Measurements from ENCODE around the gene MORN3.
"Not testable (repeated sequence)": the region's sequence is repeated elsewhere in the genome, so short reads cannot be mapped to it uniquely, and the experiment has no call there.

The MORN3 gene

GRCh38 chr12:121669521-121669900 lies at the start of gene MORN3:
Gene MORN3, minus strand, starts transcription at chr12:121669654. Its CDS starts 171 bp downstream, at chr12:121669483.
- DNase-seq (ENCODE audit: low spot score), result no peak

- DNase-seq (ENCODE audit: low spot score), result no peak
Observed at GRCh38 chr12:121718653-121719239, 49.3 kb upstream of the MORN3 start.

GRCh38 chr12:121717041-121717699 lies 47.7 kb upstream of the MORN3 start:
- DNase-seq (ENCODE audit: low spot score), result no peak

- DNase-seq (ENCODE audit: low spot score), result no peak
Observed at GRCh38 chr12:121715862-121716435, 46.5 kb upstream of the MORN3 start.

- not testable (repeated sequence) for DNase-seq (ENCODE audit: low spot score)
Observed at GRCh38 chr12:121715055-121715454, 45.6 kb upstream of the MORN3 start.

GRCh38 chr12:121713793-121714192 lies 44.3 kb upstream of the MORN3 start:
- DNase-seq (ENCODE audit: low spot score), result no peak

- no peak for DNase-seq (ENCODE audit: low spot score)
Observed at GRCh38 chr12:121713257-121713777, 43.9 kb upstream of the MORN3 start.

GRCh38 chr12:121712461-121713256 lies 43.2 kb upstream of the MORN3 start, which contains the start of gene TMEM120B:
Gene TMEM120B, plus strand, starts transcription at chr12:121712752. Its CDS starts 144 bp downstream, at chr12:121712896.
- peak; percentile 83 for DNase-seq (ENCODE audit: low spot score)

- peak; percentile 18 for DNase-seq (ENCODE audit: low spot score)
Observed at GRCh38 chr12:121712190-121712460, 42.7 kb upstream of the MORN3 start.

GRCh38 chr12:121711361-121712189 lies 42.1 kb upstream of the MORN3 start:
- DNase-seq (ENCODE audit: low spot score), result peak; percentile 17

GRCh38 chr12:121709478-121709961 lies 40.1 kb upstream of the MORN3 start:
- no peak for DNase-seq (ENCODE audit: low spot score)

GRCh38 chr12:121709064-121709424 lies 39.6 kb upstream of the MORN3 start:
- DNase-seq (ENCODE audit: low spot score), result not testable (repeated sequence)

GRCh38 chr12:121708313-121709063 lies 39.0 kb upstream of the MORN3 start:
- DNase-seq (ENCODE audit: low spot score), result no peak

- no peak for DNase-seq (ENCODE audit: low spot score)
Observed at GRCh38 chr12:121705514-121705913, 36.1 kb upstream of the MORN3 start.

GRCh38 chr12:121702944-121703343 lies 33.5 kb upstream of the MORN3 start:
- DNase-seq (ENCODE audit: low spot score), result no peak

GRCh38 chr12:121701667-121702277 lies 32.3 kb upstream of the MORN3 start:
- DNase-seq (ENCODE audit: low spot score), result no peak

GRCh38 chr12:121697861-121698260 lies 28.4 kb upstream of the MORN3 start:
- not testable (repeated sequence) for DNase-seq (ENCODE audit: low spot score)

- peak; percentile 80 for DNase-seq (ENCODE audit: low spot score)
Observed at GRCh38 chr12:121697093-121697698, 27.7 kb upstream of the MORN3 start.

GRCh38 chr12:121693155-121693687 lies 23.8 kb upstream of the MORN3 start:
- no peak for DNase-seq (ENCODE audit: low spot score)

GRCh38 chr12:121692744-121693143 lies 23.3 kb upstream of the MORN3 start:
- not testable (repeated sequence) for DNase-seq (ENCODE audit: low spot score)

Data from CD4-positive, alpha-beta T cell treated with Interleukin-2 at 100 ng/mL for 4 hours (primary cell).